ENCODE results near the gene SOAT2.
"Not testable (repeated sequence)": the region's sequence is repeated elsewhere in the genome, so short reads cannot be mapped to it uniquely, and the experiment has no call there.

The SOAT2 gene

DNA sequence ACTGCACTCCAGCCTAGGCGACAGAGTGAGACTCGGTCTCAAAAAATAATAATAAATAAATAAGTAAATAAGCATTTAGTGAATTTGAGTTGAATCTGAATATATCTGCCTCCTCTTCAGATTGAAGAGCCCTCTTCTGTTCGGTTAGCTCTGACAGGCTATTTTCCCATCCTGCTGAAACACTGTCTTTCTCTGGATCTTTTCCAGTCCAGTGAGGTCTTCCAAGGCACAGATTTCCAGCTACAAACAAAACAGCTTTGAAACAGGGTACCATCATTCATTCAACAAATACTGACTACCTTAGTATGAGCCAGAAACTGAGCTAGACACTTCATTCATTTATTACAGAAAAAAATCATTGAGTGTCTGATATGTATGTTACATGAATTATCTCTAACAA is 16.9 kb upstream of the SOAT2 start:
- no peak for DNase-seq

DNA sequence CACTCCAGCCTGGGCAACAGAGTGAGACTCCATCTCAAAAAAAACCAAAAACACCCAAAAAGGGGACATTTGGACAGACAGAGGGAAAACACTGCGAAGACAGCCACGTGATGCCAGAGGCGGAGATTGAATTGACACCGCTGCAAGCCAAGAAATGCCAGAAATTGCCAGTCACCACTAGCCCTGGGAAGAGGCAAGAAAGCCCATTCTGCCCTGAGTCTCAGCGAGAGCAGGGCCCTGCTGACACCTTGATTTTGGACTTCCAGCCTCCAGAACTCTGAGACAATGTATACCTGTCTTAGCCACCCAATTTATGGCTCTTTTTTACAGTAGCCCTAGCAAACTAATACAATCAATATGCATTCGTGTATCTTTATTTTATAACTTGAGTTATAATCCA is 13.2 kb upstream of the SOAT2 start:
- no peak for DNase-seq

DNA sequence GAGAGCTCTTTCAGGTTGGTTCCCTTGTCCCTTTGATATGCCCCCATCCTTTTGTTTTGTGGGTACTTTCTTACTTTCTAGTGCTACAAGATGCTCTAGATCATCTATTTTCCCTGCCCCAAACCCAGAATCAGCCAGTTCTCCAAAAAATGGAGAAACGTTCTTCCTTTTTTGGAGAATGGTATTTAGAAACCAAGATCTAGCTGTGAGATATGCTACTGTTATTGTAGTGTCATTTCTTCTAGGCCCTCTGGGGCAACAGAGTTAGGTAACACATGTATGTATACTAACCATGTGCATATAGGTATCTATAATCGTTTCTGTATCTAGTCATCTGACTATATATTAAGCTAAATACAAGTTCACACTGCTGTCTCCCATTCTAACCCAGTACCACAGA is 12.7 kb upstream of the SOAT2 start:
- DNase-seq, result no peak

DNA sequence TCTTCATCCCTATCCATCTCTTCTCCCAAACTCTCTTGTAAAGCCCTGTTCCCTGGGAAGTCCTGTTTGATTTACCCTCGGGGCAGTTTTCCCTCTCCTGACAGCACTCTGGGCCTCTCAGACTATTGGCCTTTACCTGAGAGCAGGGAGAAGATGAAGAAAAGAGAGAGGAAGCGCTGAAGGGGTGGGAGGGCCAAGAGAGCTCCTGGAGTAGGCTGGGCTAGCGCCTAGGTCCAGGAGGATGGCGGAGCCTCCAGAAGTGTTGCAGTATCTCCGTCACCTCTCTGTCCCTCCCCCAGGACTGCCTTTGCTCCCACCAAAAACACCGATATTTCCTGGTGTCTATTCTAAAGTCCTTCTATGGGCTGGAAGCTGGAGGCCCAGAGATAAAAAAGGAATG is 11.5 kb upstream of the SOAT2 start:
- DNase-seq, result no peak

DNA sequence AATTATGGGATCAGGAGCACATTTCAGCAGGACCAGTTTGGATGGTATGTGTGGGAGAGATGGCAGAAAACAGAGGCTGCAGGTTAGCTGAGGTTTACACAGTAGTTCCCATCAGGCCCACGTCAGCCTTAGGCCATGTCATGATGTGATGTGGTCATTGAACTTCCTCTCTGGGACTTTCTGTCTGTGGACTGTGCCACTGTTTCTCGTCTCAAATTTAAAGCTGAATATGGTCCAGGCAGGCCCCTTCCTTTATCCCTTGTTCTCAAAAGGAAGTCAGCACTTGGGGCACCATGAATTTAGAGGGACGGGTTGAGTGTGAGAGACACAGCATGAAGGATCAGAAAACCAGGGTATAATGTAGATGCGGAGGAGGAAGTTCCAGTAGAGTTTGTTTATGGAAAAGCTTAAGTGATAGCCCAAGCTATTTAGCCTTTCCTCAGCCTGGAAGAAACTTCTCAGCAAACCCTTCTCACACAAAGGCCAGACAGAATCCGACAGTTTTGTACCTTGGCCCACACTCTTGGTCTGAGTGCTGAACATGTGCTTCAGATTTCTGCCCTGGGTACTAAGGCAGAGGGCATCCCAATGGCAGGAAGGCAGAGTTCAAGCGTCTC is 9.4 kb upstream of the SOAT2 start:
- DNase-seq, result peak; percentile 19

DNA sequence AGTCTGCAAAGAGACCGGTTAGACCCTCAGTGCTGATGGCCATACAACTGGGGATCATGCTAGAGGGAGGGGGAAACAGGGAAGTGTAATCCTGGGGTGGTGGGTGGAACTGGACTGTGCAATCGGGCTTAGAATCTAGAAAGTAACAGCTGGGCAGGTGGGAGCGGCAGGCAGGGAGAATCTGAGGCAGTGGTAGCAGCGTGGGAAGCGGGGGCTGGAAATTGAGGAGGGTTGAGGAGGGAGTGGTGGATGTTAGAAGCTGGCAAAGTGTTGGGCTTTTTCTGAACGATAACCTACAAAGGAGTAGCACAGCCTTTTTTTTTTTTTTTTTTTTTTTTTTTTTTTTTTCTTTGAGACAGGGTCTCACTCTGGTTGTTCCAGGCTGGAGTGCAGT is 8.9 kb upstream of the SOAT2 start:
- no peak for DNase-seq

DNA sequence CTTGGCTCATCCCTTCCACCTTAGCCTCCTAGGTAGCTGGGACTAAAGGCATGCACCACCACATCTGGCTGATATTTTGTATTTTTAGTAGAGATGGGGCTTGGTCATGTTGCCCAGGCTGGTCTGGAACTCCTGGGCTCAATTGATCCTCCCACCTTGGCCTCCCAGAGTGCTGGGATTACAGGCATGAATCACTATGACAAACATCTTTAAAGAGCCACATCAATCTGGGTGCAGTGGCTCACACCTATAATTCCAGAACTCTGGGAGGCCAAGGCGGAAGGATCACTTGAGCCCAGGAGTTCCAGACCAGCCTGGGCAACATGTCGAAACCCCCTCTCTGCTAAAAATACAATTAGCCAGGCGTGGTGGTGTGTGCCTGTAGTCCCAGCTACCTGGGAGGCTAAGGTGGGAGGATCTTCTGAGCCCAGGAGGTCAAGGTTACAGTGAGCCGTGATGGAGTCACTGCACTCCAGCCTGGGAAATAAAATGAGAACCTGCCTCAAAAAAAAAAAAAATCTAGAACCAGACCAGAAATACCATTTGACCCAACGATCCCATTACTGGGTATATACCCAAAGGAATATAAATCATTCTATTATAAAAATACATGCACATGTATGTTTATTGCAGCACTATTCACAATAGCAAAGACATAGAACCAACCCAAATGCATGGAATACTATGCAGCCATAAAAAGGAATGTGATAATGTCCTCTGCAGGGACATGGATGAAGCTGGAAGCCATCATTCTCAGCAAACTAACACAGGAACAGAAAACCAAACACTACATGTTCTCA is 8.3 kb upstream of the SOAT2 start:
- DNase-seq, result not testable (repeated sequence)

DNA sequence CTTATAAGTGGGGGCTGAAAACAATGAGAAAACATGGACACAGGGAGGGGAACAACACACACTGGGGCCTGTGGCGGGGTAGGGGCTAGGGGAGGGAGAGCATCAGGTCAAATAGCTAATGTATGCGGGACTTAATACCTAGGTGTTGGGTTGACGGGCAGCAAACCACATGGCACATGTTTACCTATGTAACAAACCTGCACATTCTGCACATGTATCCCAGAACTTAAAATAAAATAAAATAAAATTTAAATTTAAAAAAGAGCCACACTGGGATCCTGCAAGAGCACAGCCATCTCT is 7.7 kb upstream of the SOAT2 start:
- DNase-seq, result not testable (repeated sequence)

DNA sequence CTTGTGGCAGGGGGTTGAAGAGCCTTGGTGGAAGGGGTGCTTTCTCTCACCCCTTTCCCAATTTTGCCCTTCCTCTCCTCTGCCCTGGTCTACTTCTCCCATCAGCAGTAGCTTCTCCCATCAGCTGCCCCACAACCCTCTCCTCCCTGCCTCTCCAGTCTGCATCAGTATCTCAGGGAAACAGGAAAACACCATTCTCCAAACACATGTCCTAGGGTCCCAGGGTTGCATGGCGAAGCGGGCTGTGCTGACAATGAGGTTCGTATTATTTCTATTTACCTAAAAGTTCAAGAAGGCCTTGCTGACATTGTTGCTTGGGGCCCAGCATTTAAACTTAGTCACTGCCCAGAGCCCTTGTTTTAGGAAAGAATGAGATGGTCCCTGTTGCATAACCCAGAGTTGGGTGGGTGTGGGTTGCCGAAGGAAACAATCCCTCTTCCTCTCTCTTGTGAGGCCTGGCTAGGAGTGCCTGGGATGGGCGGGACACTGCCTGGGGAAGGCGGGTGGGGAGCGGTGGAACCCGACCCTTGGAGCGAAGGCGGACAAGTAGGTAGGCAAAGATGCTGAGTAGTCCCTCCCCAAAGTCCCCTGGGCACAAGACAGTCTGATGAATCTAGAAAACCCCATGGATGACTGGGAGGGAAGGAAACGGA is 7.1 kb upstream of the SOAT2 start:
- no peak for DNase-seq

DNA sequence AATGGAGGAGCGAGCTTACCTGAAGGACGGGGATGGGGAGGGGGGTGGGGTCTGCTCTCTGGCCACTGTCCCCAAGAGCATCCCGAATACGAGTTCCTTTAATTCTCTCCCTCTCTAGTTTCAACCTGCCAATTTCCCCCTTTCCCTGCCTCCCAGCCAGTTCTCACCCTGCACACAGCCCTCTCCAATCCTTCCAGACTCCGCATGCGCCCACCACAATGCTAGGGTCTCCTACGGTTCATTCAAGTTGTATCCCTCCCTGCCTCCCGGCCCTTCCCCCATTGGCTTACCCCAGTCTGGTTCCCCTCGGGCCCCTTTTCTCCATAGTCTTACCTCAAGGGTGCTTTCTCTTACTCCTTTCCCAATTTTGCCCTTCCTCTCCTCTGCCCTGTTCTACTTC is 6.5 kb upstream of the SOAT2 start:
- DNase-seq, result no peak

DNA sequence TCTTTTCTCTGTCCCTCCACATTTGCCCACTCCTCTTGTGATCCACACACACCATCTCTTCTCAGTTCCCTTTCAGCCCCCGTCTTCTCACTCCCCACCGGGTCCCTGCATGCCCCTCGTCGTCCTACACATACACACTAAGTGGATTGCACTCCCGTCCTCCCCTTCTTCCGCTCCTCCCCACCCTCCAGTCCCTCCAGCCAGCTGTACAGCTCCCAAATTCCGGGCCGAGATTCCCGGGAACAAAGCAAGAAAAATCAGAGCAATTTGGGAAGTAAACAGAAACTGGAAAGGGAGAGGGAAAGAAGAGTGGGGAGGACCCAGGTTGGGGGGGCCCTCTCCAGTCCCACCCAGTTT is 6.1 kb upstream of the SOAT2 start:
- no peak for DNase-seq

DNA sequence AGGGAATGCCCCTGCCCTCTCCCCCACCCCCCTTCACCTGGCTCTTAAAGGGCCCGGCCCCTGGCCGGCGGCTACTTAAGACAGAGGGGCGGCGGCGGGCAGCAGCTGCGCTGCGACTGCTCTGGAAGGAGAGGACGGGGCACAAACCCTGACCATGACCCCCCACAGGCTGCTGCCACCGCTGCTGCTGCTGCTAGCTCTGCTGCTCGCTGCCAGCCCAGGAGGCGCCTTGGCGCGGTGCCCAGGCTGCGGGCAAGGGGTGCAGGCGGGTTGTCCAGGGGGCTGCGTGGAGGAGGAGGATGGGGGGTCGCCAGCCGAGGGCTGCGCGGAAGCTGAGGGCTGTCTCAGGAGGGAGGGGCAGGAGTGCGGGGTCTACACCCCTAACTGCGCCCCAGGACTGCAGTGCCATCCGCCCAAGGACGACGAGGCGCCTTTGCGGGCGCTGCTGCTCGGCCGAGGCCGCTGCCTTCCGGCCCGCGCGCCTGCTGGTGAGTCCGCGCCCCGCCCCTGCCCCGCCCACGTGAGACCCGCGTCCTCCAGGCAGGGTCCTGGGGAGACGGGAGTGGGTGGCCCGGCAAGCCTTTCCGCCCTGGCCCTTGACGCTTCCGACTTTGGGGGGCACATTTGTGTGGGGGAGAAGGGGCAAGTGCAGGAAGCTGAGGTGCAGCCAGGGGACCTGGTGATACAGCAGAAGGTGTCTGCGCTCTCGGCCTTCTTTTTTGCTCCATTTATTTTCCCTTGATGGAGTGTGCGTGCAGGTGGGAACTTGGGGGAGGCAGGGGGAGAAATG is 5.5 kb upstream of the SOAT2 start, which contains the start of gene IGFBP6:
IGFBP6 (plus strand) TSS at position 104 of the 790 bp plus-strand sequence; CDS start at position 155, 51 bp downstream.
- DNase-seq, result peak; percentile 45

DNA sequence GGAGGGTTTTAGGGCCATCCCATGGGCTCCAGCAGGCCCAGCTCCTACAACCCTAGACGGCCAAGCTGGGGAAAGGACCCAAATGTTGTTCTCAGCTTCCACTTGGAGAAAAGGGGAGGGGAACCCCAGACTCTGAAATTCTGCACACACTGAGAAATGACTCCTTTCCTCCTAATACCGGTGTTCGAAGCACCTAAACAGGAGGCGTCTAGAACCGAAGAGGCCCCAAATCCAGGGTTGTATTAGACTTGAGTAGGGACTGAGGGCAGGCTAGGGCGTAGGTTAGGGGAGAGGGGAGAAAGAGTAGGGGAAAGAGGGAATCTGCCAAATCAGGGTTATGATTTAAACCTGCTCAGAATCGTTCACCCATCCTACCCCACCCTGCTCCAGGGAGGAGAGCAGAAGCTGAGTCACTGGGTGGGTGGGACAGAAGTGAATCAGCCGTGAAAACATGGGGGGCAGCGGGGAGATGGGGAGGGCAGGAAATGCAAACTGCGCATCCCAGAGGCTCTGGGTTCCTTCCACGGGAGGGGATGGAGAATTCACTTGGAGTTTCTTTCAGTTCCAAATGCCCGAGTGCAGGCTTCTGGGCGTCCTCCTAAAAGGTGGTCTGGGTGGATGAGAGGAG is 4.8 kb upstream of the SOAT2 start:
- DNase-seq, result no peak

DNA sequence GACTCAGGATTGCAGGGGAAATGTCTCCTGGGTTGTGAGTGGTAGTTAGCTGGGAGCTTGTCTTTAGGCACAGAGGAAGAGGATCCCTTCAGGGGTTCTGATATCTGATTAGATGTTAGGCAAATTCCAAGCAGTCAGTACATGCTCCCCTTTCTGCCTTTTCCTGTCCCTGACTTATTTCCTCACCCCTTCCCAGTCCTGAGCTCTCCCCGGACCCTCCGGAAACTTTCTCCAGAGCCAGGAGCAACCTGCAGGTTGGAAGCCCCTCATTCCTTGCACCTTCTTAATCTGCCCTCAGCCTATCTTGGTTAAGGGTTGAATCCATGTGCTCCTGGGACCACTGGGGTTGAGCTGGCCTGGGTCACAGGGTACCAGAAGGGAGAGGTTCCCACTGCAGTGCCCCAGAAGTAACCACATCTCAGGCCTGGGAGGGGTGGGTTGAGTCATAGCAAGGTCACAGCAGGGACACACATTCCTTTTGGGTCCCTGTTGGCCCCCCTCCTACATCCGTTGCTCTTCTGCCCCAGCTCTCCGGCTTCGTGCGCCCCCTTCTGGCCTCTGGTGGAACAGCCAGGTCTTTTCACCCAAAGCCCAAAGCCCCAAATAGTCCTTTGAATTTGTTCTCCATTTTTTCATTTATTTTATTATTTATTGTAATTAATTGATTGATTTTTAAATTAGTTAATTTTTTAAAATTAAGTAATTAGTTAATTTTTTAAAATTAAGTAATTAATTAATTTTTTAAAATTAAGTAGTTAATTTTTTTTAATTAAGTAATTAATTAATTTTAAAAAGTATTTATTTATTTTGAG is 4.0 kb upstream of the SOAT2 start:
- peak; percentile 82 for DNase-seq

DNA sequence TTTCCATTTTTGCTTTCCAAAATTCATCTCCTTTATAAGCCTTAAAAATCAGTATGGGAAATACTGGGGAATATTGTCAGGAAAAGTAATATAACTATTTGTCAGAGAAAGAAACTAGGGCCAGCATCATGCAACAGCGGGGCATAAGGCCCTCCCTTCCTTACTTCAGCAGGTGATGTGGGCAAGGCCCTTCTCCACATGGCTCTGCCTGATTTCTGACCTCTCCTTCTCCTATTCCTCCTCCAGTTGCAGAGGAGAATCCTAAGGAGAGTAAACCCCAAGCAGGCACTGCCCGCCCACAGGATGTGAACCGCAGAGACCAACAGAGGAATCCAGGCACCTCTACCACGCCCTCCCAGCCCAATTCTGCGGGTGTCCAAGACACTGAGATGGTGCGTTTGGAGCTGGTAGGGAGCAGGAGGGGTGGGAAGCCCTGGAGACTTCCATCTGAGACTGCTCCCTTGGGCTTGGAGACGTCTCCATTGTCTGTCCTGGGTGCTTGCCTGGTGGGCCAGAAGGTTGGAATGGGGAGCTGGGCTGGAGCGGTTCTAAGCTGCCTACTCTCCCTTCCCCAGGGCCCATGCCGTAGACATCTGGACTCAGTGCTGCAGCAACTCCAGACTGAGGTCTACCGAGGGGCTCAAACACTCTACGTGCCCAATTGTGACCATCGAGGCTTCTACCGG is 2.7 kb upstream of the SOAT2 start:
- no peak for DNase-seq

DNA sequence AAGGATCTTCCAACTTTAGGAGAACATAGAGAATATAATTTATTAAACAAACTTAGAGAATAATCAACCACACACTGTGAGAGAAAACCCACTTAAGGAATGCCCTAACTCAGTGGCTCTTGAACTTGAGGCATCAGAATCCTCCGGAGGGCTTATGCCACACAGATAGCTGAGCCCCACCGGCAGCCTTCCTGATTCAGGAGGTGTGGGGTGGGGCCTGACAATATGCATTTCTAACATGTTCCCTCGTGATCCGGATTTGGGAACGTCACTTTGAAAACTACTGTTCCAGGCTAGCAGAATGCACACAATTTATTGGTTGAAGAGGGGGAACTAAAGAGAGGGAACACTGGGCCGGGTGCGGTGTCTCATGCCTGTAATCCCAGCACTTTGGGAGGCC is 2.0 kb upstream of the SOAT2 start:
- no peak for DNase-seq

DNA sequence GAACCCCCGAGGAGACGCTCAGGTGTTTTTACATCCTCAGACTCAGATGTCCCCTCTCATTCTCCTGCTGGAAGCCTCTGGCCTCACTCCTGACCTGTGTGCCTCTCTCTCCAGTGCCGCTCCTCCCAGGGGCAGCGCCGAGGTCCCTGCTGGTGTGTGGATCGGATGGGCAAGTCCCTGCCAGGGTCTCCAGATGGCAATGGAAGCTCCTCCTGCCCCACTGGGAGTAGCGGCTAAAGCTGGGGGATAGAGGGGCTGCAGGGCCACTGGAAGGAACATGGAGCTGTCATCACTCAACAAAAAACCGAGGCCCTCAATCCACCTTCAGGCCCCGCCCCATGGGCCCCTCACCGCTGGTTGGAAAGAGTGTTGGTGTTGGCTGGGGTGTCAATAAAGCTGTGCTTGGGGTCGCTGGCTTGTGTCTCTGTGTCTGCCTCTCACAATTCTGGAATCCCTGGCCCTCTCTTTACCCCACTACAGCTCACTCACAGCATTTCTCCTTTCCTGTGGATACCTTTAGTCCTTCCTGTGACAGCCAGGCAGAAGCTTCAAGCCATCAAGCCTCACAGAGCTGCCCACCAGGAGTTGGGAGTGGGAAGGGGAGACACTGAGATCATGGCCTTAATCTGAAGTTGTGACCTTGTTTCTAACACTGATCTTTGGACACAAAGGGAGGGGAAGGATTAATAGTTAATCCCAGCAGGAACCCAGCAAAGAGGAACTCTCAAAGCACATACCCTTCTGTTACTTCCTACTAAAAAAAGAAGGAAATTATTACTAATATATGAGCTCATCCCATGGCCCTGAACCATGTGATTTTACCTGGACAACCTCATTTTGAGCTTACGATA is 1.1 kb upstream of the SOAT2 start:
- no peak for DNase-seq

DNA sequence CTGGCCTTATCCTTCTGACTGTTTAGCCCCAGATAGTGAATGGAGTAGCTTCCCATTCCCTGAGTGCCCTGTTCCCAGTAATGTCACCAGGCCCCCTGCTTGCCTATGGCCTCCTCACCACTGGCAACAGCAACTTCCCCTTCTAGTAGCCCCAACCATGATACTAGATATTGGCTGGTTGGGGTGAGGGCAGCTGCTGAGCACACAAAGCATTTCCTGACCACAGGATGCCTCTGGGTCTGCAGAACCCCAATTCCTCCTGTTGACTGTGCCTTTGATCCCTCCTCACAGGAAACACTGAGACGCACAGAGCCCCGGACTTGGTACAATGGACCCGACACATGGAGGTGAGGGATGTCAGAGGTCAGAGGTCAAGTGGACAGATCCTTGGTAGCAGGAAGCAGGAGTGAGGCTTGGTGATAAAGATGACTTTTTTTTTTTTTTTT is 597 bp downstream of the SOAT2 start:
- no peak for DNase-seq

DNA sequence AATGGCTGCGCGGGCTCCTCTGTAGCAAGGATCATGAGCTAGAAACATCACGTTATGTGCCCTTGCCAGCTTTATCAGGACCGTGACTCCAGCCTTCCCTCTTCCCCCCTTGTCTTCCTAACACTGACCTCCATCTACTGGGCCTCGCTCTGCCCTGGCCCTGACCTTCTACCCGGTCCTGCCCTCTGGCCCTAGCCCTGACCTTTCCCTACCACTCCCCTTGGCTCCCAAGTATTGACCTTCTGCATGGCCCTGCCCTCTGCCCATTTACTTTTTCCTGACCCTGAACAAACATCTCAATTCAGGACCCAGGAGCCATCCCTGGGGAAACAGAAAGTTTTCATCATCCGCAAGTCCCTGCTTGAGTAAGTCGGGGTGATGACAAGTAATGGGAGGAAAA is 2.0 kb downstream of the SOAT2 start:
- DNase-seq, result no peak

DNA sequence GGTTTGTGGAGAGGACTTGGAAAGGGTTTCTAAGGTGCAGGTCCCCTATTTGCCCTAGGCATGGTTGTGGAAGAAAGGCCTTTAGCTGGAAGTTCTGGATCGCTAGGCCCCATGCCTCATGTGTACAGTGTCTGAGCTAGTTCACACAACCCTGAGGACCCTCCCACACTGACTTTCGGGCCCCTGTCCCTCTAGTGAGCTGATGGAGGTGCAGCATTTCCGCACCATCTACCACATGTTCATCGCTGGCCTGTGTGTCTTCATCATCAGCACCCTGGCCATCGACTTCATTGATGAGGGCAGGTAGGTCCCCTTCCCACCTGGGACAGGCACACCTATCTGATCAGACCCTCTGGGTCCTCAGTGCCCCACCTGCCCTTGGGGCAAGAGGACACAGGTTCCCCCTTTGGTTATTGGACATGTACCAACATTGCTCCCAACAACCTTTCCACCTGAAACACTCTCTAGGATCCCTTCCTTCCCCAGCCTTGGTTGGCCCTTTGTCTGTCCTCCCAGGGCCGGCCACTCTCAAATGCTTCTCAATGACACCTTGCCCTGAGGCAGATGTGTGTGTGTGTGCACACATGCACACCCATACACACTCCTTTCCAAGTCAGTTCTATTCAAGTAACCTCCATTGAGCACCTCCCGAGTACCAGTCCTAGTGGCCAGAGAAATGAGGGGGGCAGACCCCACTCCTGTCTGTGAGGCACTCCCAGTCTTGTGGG is 2.6 kb downstream of the SOAT2 start:
- no peak for DNase-seq
